NOMO-1 treated with DMSO at 0.1 percent for 48 hours (cell line): ENCODE data around the gene PLXDC1.

ENCODE experiments used
- DNase-seq: peaks from one replicate; lab custom pipeline; 2025; ENCODE audit not compliant: unreplicated experiment; lab: John Stamatoyannopoulos, UW

Gene PLXDC1

GRCh38 chr17:39151150-39151942 lies at the start of gene PLXDC1:
Gene PLXDC1, minus strand, starts transcription at chr17:39151637. Its CDS starts 200 bp downstream, at chr17:39151437.
- DNase-seq, result no peak

- peak; percentile 39 for DNase-seq
Observed at GRCh38 chr17:39200957-39201510, 49.6 kb upstream of the PLXDC1 start.

- DNase-seq, result no peak
Observed at GRCh38 chr17:39200070-39200879, 48.8 kb upstream of the PLXDC1 start, which contains the start of gene RPL19. Gene RPL19, plus strand, starts transcription at chr17:39200283. Its CDS starts 62 bp downstream, at chr17:39200345.

- DNase-seq, result peak; percentile 95
Observed at GRCh38 chr17:39199820-39200069, 48.3 kb upstream of the PLXDC1 start.

GRCh38 chr17:39198186-39198566 lies 46.7 kb upstream of the PLXDC1 start:
- DNase-seq, result peak; percentile 29

GRCh38 chr17:39197380-39198185 lies 46.1 kb upstream of the PLXDC1 start, which contains the start of gene CACNB1:
Gene CACNB1, minus strand, starts transcription at chr17:39197669. Its CDS starts 174 bp downstream, at chr17:39197495.
- DNase-seq, result peak; percentile 57

GRCh38 chr17:39196808-39197291 lies 45.4 kb upstream of the PLXDC1 start:
- no peak for DNase-seq

- no peak for DNase-seq
Observed at GRCh38 chr17:39196241-39196807, 44.9 kb upstream of the PLXDC1 start.

- no peak for DNase-seq
Observed at GRCh38 chr17:39195568-39196160, 44.2 kb upstream of the PLXDC1 start.

- DNase-seq, result no peak
Observed at GRCh38 chr17:39194985-39195524, 43.6 kb upstream of the PLXDC1 start.

GRCh38 chr17:39194089-39194984 lies 42.9 kb upstream of the PLXDC1 start:
- DNase-seq, result peak; percentile 41

- no peak for DNase-seq
Observed at GRCh38 chr17:39193346-39193745, 41.9 kb upstream of the PLXDC1 start.

- DNase-seq, result no peak
Observed at GRCh38 chr17:39192901-39193300, 41.5 kb upstream of the PLXDC1 start.

GRCh38 chr17:39191750-39192510 lies 40.5 kb upstream of the PLXDC1 start:
- DNase-seq, result no peak

GRCh38 chr17:39187152-39187830 lies 35.9 kb upstream of the PLXDC1 start:
- DNase-seq, result no peak

GRCh38 chr17:39186481-39187002 lies 35.1 kb upstream of the PLXDC1 start:
- no peak for DNase-seq

- DNase-seq, result no peak
Observed at GRCh38 chr17:39183720-39184119, 32.3 kb upstream of the PLXDC1 start.
